ENCODE data around the gene HLCS. TPM values are rescaled to one million over a fixed set of nuclear protein-coding genes. Genes with fewer than 3 reads are reported as not detected.

Gene HLCS
- 10 to 100 TPM; 17.5 to 29.3 TPM for total RNA-seq

GRCh38 chr21:36966066-36966820 lies at the start of gene HLCS:
HLCS (minus strand) TSS chr21:36966669; CDS start chr21:36966638, 31 bp downstream.
- Histone ChIP-seq H3K36me3 (peaks cover under 1% of the 10 kb centered on the region), H3K9me3 (no peaks in the 10 kb centered on the region), H3K27ac (peak within 1 kb of the TSS; percentile 65 to 79), H3K27me3 (replicated peaks; ENCODE audit: insufficient read depth) (no peaks in the 10 kb centered on the region), H3K4me3 (peak within 1 kb of the TSS; percentile 87), H3K4me1 (ENCODE audit: control insufficient read depth in 1 of 2, low read depth in 2 of 2) (peaks cover 5 to 17% of the 10 kb centered on the region in 2 donors)
- peak; percentile 60 for ATAC-seq (ENCODE audit: insufficient number of reproducible peaks, low FRiP score, low read depth)
- no peak for DNase-seq (ENCODE audit: low spot score)
- TF ChIP-seq CTCF (IDR thresholded peaks at IDR 0.05): no peak

GRCh38 chr21:37009740-37010341 lies 43.4 kb upstream of the HLCS start:
- Histone ChIP-seq H3K27ac (no peak overlapping the region), H3K4me1 (ENCODE audit: control insufficient read depth in 1 of 2, low read depth in 2 of 2) (peaks cover 13 to 15% of the 10 kb centered on the region in 2 donors), H3K36me3 (no peaks in the 10 kb centered on the region), H3K4me3 (peak overlapping the region; percentile 58), H3K27me3 (replicated peaks; ENCODE audit: insufficient read depth) (peaks cover 8% of the 10 kb centered on the region), H3K9me3 (no peaks in the 10 kb centered on the region)
- DNase-seq (ENCODE audit: low spot score): peak; percentile 35
- TF ChIP-seq CTCF (IDR thresholded peaks at IDR 0.05): peak; percentile 73
- ATAC-seq (ENCODE audit: insufficient number of reproducible peaks, low FRiP score, low read depth): peak; percentile 88

- no peak for DNase-seq (ENCODE audit: low spot score)
- H3K4me3 ChIP-seq: no peak overlapping the region
- no peaks in the 10 kb centered on the region for H3K36me3 ChIP-seq
These were observed 42.3 kb upstream of the HLCS start for GRCh38 chr21:37008724-37009123.

GRCh38 chr21:37006486-37007291 lies 40.2 kb upstream of the HLCS start, which contains the start of gene RIPPLY3:
RIPPLY3 (plus strand) TSS chr21:37006702; CDS start chr21:37006773, 71 bp downstream.
- TF ChIP-seq CTCF (IDR thresholded peaks at IDR 0.05): no peak
- peaks cover 8% of the 10 kb centered on the region for H3K27me3 ChIP-seq (replicated peaks; ENCODE audit: insufficient read depth)

More at GRCh38 chr21:37008724-37009123, 42.3 kb upstream of the HLCS start:
- no peak for TF ChIP-seq CTCF (IDR thresholded peaks at IDR 0.05)
- peaks cover 13 to 15% of the 10 kb centered on the region in 2 donors for H3K4me1 ChIP-seq (ENCODE audit: control insufficient read depth in 1 of 2, low read depth in 2 of 2)
- ATAC-seq (ENCODE audit: insufficient number of reproducible peaks, low FRiP score, low read depth): no peak
- H3K27ac ChIP-seq: no peak overlapping the region
- H3K27me3 ChIP-seq (replicated peaks; ENCODE audit: insufficient read depth): peaks cover 8% of the 10 kb centered on the region
- no peaks in the 10 kb centered on the region for H3K9me3 ChIP-seq

More at GRCh38 chr21:37006486-37007291, 40.2 kb upstream of the HLCS start, which contains the start of gene RIPPLY3:
- DNase-seq (ENCODE audit: low spot score) (no peak), ATAC-seq (ENCODE audit: insufficient number of reproducible peaks, low FRiP score, low read depth) (no peak)
- peaks cover 13 to 15% of the 10 kb centered on the region in 2 donors for H3K4me1 ChIP-seq (ENCODE audit: control insufficient read depth in 1 of 2, low read depth in 2 of 2)
- H3K36me3 ChIP-seq: no peaks in the 10 kb centered on the region
- no peak within 1 kb of the TSS for H3K27ac ChIP-seq
- H3K4me3 ChIP-seq: peak within 1 kb of the TSS; percentile 68
- H3K9me3 ChIP-seq: no peaks in the 10 kb centered on the region

Measured in thoracic aorta (tissue), 2 donors.